K562 (cell line): ENCODE data around the gene PIP5KL1.

ENCODE experiments used
- CTCF ChIP-seq, 3 experiments: IDR thresholded peaks in 2 of 3; conservative IDR thresholded peaks in 1 of 3; 2 replicates each; pipeline ENCODE4 v1.5.1; 2011 to 2012; ENCODE audit warnings: low read length in 3 of 3, mild to moderate bottlenecking in 3 of 3, control low read depth in 2 of 3, improper control_type of control experiment in 1 of 3, inconsistent platforms in 1 of 3, low read depth in 1 of 3, mixed read lengths in 1 of 3, moderate library complexity in 1 of 3; ENCODE audit not compliant: insufficient read depth in 2 of 3
- ETV6 ChIP-seq, 3 experiments: fragments of 150-350 bp in 1 of 3; sonication (generic) in 1 of 3; formaldehyde crosslinking in 1 of 3; IDR thresholded peaks; 2 replicates each; pipeline versions ENCODE4 v1.6.1 to v1.8.0; 2014 to 2022; ENCODE audit warnings: borderline replicate concordance in 2 of 3, low read depth in 2 of 3, antibody characterized with exemption in 1 of 3, low read length in 1 of 3, mild to moderate bottlenecking in 1 of 3, missing genetic modification reagents in 1 of 3
- FOXM1 ChIP-seq, 2 experiments: fragments of 450-650 bp in 1 of 2; sonication (generic) in 1 of 2; formaldehyde crosslinking in 1 of 2; IDR thresholded peaks; 2 replicates each; pipeline versions ENCODE4 v1.6.1 to v1.9.0; 2017 to 2022; ENCODE audit warnings: low read depth in 2 of 2, mild to moderate bottlenecking in 2 of 2, missing genetic modification reagents in 1 of 2, moderate library complexity in 1 of 2
- HSF4 ChIP-seq: fragments of 250-450 bp; sonication (Bioruptor Pico); IDR thresholded peaks from 2 replicates; pipeline ENCODE4 v2.1.2; 2022; ENCODE audit warnings: mild to moderate bottlenecking, moderate library complexity, borderline replicate concordance
- POLR2A ChIP-seq: fragments of 450-650 bp; conservative IDR thresholded peaks from 2 replicates; pipeline ENCODE4 v1.6.1; 2016
- RAD21 ChIP-seq, 2 experiments: fragments of 250-450 bp in 1 of 2; fragments of 450-650 bp in 1 of 2; sonication (Bioruptor Pico) in 1 of 2; formaldehyde crosslinking in 1 of 2; IDR thresholded peaks in 1 of 2; conservative IDR thresholded peaks in 1 of 2; 2 replicates each; pipeline versions ENCODE4 v1.4.0 to v1.8.0; 2020 to 2022; ENCODE audit warnings: mild to moderate bottlenecking in 2 of 2, moderate library complexity in 1 of 2
- RCOR1 ChIP-seq, 2 experiments: IDR thresholded peaks; 2 replicates each; pipeline ENCODE4 v1.6.1; 2012; ENCODE audit warnings: low read depth in 2 of 2, low read length in 2 of 2, borderline replicate concordance in 1 of 2, improper control_type of control experiment in 1 of 2
- TBL1XR1 ChIP-seq, 2 experiments: IDR thresholded peaks; 2 replicates each; pipeline ENCODE4 v1.6.1; 2012; ENCODE audit warnings: improper control_type of control experiment in 2 of 2, low read length in 2 of 2, mild to moderate bottlenecking in 1 of 2
- TSHZ1 ChIP-seq: fragments of 250-450 bp; sonication (Bioruptor Pico); IDR thresholded peaks from 2 replicates; pipeline ENCODE4 v1.4.0; 2020; ENCODE audit warnings: mild to moderate bottlenecking, moderate library complexity

- TF ChIP-seq TBL1XR1 (IDR thresholded peaks at IDR 0.05; ENCODE audit: low read length in 2 of 2) (no peak), CTCF (IDR thresholded peaks at IDR 0.05 in 2 of 3, conservative IDR thresholded peaks at IDR 0.05 in 1 of 3; ENCODE audit: insufficient read depth in 2 of 3, low read depth in 1 of 3, low read length in 3 of 3) (no peak), HSF4 (CRISPR knock-in tag) (no peak), TSHZ1 (CRISPR knock-in tag) (no peak), FOXM1 (IDR thresholded peaks at IDR 0.05; ENCODE audit: low read depth) (no peak), FOXM1 (CRISPR knock-in tag; IDR thresholded peaks at IDR 0.05; ENCODE audit: low read depth) (no peak), RAD21 (CRISPR knock-in tag; conservative IDR thresholded peaks at IDR 0.05 in 1 of 2, IDR thresholded peaks at IDR 0.05 in 1 of 2) (no peak), ETV6 (IDR thresholded peaks at IDR 0.05; ENCODE audit: borderline replicate concordance in 1 of 2, low read depth in 2 of 2, low read length in 1 of 2) (no peak), ETV6 (CRISPR knock-in tag; IDR thresholded peaks at IDR 0.05; ENCODE audit: borderline replicate concordance) (no peak), POLR2A (no peak), RCOR1 (IDR thresholded peaks at IDR 0.05; ENCODE audit: borderline replicate concordance in 1 of 2, low read depth in 2 of 2, low read length in 2 of 2) (no peak)
Measured at GRCh38 chr9:127962278-127962677, 31.7 kb upstream of the PIP5KL1 start.
